AG04450 (cell line): ENCODE data around the gene RNGTT. TPM values are rescaled to one million over a fixed set of nuclear protein-coding genes. Genes with fewer than 3 reads are reported as not detected.

ENCODE experiments used
- CTCF ChIA-PET: fragments of 300-600, 350-600 bp; formaldehyde crosslinking; extraction: SDS; loops from one replicate; lab custom pipeline; 2022; ENCODE audit warnings: antibody characterized with exemption, inconsistent platforms; lab: Charles Lee
- POLR2A ChIA-PET: fragments of 350-600 bp; formaldehyde crosslinking; extraction: SDS; loops from one replicate; lab custom pipeline; 2021; ENCODE audit warnings: antibody characterized with exemption, inconsistent platforms; lab: Yijun Ruan, JAX
- DNase-seq: peaks from one replicate; pipeline ENCODE4 v3.0.0-alpha.2; 2011; ENCODE audit warnings: low read depth, low spot score
- H3K27ac ChIP-seq: one replicate; pipeline ENCODE4 v1.5.1; 2012; ENCODE audit warnings: low read depth, low read length, control low read depth
- H3K27me3 ChIP-seq: one replicate; pipeline ENCODE4 v1.6.0; 2012; ENCODE audit warnings: low read length; ENCODE audit not compliant: control insufficient read depth, insufficient read depth
- H3K4me3 ChIP-seq: 2 replicates; pipeline ENCODE4 v1.5.1; 2011; ENCODE audit warnings: mild to moderate bottlenecking, low read depth, low read length, control low read depth
- H3K9me3 ChIP-seq: 2 replicates; pipeline ENCODE4 v1.5.1; 2012; ENCODE audit warnings: low read length; ENCODE audit not compliant: control insufficient read depth, insufficient read depth
- CTCF ChIP-seq: IDR thresholded peaks from 2 replicates; pipeline ENCODE4 v1.5.1; 2011; ENCODE audit warnings: low read depth, low read length, control low read depth, inconsistent platforms
- polyA plus RNA-seq: library from polyadenylated mRNA; depleted of rRNA; stranded (reverse); fragments of >200 nt; gene quantifications from 2 replicates; pipeline ENCODE4 v1.2.3, GENCODE V29; 2011

Gene RNGTT
- polyA plus RNA-seq, 1 experiment, result 11.2 TPM

DNA sequence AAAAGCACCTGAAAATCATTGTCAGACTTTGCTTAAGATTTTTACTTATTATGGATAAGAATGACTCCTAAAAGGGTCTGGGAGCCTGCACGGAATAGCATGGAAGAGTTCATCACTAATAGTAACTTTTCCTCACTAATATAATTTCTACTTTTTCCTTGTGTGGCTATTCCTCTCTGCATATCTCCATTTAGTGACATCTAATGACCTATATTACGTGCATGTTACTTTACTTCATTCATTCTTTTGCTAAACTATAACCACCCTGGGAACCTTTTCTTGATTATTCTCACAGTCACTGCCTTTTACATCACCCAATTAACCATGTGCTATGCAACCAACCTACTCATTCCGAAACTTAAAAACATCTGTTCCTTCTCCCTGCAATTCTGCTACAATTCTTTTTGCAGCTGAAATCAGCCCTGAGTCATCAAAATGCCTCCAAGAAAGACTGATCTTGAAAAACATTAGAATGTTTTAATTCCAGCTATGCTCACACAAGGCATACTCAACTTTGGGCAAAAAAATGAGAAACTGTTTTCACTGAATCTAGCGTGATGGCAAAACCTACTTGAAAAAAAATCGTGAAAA lies 313.3 kb downstream of the RNGTT start:
- Histone ChIP-seq H3K27ac (no peak overlapping the region), H3K9me3 (no peaks in the 10 kb centered on the region), H3K4me3 (no peak overlapping the region), H3K27me3 (no peaks in the 10 kb centered on the region)
- POLR2A ChIA-PET, result no interaction called here
- DNase-seq, result peak; percentile 57
- no peak for TF ChIP-seq CTCF
- CTCF ChIA-PET, result interaction anchor here (0.6 kb wide), 2 partner anchors 130 to 786 kb away, joined by 3 to 4 read pairs; no protein-coding TSS in a partner anchor

GRCh38 chr6:88641178-88641903 lies 322.1 kb downstream of the RNGTT start:
- no peak for TF ChIP-seq CTCF
- Histone ChIP-seq H3K4me3 (no peak overlapping the region), H3K9me3 (no peaks in the 10 kb centered on the region), H3K27ac (no peak overlapping the region), H3K27me3 (no peaks in the 10 kb centered on the region)
- ChIA-PET POLR2A (no interaction called here), CTCF (interaction anchor here (0.6 to 1.2 kb wide), 2 partner anchors 11 to 140 kb away, joined by 3 read pairs; no protein-coding TSS in a partner anchor)
- no peak for DNase-seq

GRCh38 chr6:88637761-88638545 lies 325.5 kb downstream of the RNGTT start:
- ChIA-PET POLR2A (no interaction called here), CTCF (no interaction called here)
- H3K27ac ChIP-seq, result no peak overlapping the region
- TF ChIP-seq CTCF, result no peak
- no peaks in the 10 kb centered on the region for H3K27me3 ChIP-seq
- DNase-seq, result no peak
- H3K9me3 ChIP-seq, result no peaks in the 10 kb centered on the region
- H3K4me3 ChIP-seq, result no peak overlapping the region

GRCh38 chr6:88636871-88637270 lies 326.5 kb downstream of the RNGTT start:
- Histone ChIP-seq H3K9me3 (no peaks in the 10 kb centered on the region), H3K4me3 (no peak overlapping the region), H3K27me3 (no peaks in the 10 kb centered on the region), H3K27ac (no peak overlapping the region)
- TF ChIP-seq CTCF, result no peak
- DNase-seq, result no peak
- ChIA-PET CTCF (no interaction called here), POLR2A (no interaction called here)

DNA sequence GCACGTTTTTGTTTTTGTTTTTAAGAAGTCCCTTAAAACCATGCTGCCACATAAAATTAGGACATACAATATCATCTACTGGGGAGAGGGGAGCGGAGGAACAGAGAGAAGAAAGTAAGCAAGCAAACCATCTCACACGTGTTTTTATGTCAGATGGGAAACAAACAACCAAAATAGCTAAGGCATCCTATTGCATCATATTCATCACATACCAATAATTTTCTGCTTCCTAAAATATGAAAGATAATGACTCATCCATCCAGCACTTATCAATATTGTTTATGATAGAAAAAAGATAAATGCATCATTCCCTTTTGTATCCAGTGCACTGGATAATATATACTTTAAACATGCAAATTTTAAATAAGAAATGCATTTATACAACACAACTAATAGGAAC lies 329.6 kb downstream of the RNGTT start:
- ChIA-PET CTCF (no interaction called here), POLR2A (no interaction called here)
- DNase-seq, result no peak
- Histone ChIP-seq H3K27me3 (no peaks in the 10 kb centered on the region), H3K9me3 (no peaks in the 10 kb centered on the region), H3K27ac (no peak overlapping the region), H3K4me3 (no peak overlapping the region)
- no peak for TF ChIP-seq CTCF
